HG03280 (cell line): ENCODE data around the gene NUDT2.
"Not testable (repeated sequence)": the region's sequence is repeated elsewhere in the genome, so short reads cannot be mapped to it uniquely, and the experiment has no call there.

Source experiments
- ATAC-seq: cut with Tn5 transposase; IDR thresholded peaks from one replicate; pipeline ENCODE4 v1.9.1; 2021; ENCODE audit warnings: mild to moderate bottlenecking, moderate library complexity; ENCODE audit not compliant: unreplicated experiment

NUDT2 gene

GRCh38 chr9:34334916-34335315, 5.5 kb downstream of the NUDT2 start:
- ATAC-seq, result no peak

- no peak for ATAC-seq
Measured at GRCh38 chr9:34335376-34335775, 6.0 kb downstream of the NUDT2 start.

- ATAC-seq, result no peak
Measured at GRCh38 chr9:34337403-34337802, 8.0 kb downstream of the NUDT2 start.

- not testable (repeated sequence) for ATAC-seq
Measured at GRCh38 chr9:34338079-34338478, 8.7 kb downstream of the NUDT2 start.

- ATAC-seq, result no peak
Measured at GRCh38 chr9:34338665-34339385, 9.5 kb downstream of the NUDT2 start.

GRCh38 chr9:34341659-34342295, 12.4 kb downstream of the NUDT2 start:
- ATAC-seq, result no peak

GRCh38 chr9:34343090-34343489, 13.7 kb downstream of the NUDT2 start:
- ATAC-seq, result no peak

GRCh38 chr9:34343605-34344004, 14.2 kb downstream of the NUDT2 start:
- ATAC-seq, result no peak

- no peak for ATAC-seq
Measured at GRCh38 chr9:34346873-34347799, 17.8 kb downstream of the NUDT2 start.

- ATAC-seq, result no peak
Measured at GRCh38 chr9:34347800-34348158, 18.4 kb downstream of the NUDT2 start.

- ATAC-seq, result no peak
Measured at GRCh38 chr9:34349324-34349723, 20.0 kb downstream of the NUDT2 start.

GRCh38 chr9:34352122-34352652, 22.8 kb downstream of the NUDT2 start:
- not testable (repeated sequence) for ATAC-seq

- not testable (repeated sequence) for ATAC-seq
Measured at GRCh38 chr9:34352957-34353356, 23.6 kb downstream of the NUDT2 start.

- ATAC-seq, result no peak
Measured at GRCh38 chr9:34362614-34363214, 33.3 kb downstream of the NUDT2 start.

- ATAC-seq, result no peak
Measured at GRCh38 chr9:34363619-34364351, 34.4 kb downstream of the NUDT2 start.

- ATAC-seq, result no peak
Measured at GRCh38 chr9:34365282-34365681, 35.9 kb downstream of the NUDT2 start.

GRCh38 chr9:34366365-34366764, 37.0 kb downstream of the NUDT2 start:
- ATAC-seq, result no peak

- ATAC-seq, result not testable (repeated sequence)
Measured at GRCh38 chr9:34367751-34368410, 38.5 kb downstream of the NUDT2 start.

GRCh38 chr9:34368796-34369195, 39.4 kb downstream of the NUDT2 start:
- ATAC-seq, result not testable (repeated sequence)

- no peak for ATAC-seq
Measured at GRCh38 chr9:34369636-34370035, 40.3 kb downstream of the NUDT2 start.
